ENCODE results near the gene BATF3.
"Not testable (repeated sequence)": the region's sequence is repeated elsewhere in the genome, so short reads cannot be mapped to it uniquely, and the experiment has no call there.

The BATF3 gene

DNA sequence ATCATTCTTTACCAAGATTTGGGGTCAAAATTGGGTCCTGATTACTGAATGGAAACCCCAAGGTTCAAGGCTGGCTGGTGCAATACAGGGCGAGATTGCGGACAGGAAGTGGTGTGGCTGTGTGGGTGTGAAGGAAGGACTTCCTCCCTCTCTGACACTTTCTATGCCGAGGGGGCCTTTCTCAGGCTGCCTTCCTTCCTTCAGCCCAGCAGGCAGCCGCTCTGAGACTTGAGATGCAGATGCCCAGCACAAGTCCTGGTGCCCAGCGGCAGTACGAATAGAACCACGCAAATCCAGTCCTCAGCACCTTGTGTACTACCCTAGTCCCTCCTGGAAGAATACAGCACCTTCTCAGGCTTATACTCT, 16.3 kb downstream of the BATF3 start:
- DNase-seq: peak in 1 of 2 donors; percentile 52

DNA sequence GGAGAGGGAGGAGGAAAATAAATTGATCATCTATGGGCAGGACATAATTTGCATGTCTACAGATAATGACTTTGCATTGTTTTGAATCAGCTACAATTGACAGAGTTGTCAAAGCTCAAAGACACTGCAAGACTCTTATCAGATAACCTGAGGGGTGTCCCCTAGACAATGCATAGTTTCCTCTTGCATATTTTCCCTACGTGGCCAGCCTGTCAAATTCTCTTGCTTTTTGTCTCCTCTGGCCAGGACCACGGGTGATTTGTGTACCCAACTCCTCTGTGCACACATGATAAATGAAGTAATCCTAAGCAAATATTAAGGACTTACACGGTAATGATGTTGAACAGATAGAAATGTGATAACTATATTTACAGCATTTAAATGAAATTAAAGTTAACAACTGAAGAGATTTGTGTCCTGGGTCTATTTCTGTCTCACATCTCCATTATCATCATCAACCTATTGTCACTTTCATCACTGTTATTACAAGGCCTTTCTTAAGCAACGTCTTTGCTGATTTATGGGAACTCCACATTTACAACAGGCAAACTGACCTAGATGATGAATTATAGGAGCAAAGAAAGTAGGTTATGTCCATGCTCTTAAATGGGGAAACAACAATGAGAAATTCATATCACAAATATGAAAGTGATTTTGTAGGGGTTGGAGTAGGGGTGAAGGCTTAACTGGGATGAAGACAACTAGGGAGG, 18.8 kb downstream of the BATF3 start:
- no peak for DNase-seq

DNA sequence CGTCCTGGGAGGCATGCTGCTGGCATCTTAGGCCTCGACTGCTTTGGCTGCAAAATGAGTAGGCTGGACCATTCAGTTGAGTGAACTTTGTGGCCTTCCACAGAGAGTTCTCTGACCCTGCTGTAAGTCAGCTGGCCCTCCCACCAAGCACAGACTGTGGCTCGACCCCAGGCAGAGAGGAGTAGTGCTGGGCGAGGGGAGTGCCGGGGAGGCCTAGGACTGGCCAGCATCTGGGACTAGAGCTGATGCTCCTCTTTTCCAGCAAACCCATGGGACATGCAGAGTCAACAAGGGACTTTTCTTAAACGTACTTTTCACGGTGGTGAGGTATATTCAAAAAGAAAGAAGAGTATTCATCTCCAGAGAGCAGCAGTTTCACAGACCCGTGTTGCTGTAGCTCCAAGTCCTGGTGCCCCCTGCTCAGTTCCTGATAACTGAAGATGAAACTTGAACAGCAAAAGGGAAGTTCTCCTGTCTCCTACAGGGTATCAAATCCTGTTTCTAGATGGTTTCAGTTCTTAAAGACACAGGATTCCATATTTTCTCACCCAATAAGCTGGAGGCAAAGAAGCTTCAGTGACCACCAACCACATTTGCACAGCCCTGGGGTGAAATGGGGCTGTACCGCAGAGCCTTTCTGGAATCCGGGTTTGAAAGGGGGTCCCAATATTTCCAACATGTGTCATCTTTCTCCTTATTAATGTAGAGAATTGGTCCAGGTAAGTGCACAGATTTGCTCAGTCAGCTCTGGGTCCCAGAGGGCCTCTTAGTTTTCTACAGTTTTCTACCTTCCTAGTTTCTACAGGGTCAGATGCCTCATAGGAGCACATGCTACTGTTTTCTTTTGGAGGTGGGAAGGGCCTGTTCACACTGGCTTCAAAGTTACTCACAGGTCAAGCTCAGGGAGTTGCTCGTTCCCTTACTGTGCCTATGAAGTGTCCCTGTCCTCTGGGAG, 20.9 kb downstream of the BATF3 start:
- no peak for DNase-seq

- DNase-seq: no peak
Measured at GRCh38 chr1:212677573-212677972, 22.1 kb downstream of the BATF3 start.

GRCh38 chr1:212677136-212677535, 22.5 kb downstream of the BATF3 start:
- DNase-seq: no peak

DNA sequence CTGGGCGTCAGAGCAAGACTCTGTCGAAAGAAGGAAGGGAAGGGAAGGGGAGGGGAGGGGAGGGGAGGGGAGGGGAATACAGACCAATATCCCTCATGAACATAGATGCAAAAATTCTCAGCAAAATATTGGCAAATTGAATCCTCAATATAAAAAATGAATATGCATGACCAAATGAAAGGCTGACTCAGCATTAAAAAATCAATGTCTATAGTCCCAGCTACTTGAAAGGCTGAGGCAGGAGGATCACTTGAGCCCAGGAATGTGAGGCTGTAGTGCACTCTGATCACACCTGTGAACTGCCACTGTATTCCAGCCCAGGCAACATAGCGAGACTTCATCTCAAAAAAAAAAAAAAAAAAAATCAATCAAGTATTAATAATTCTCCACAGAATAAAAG, 24.0 kb downstream of the BATF3 start:
- DNase-seq: no peak

DNA sequence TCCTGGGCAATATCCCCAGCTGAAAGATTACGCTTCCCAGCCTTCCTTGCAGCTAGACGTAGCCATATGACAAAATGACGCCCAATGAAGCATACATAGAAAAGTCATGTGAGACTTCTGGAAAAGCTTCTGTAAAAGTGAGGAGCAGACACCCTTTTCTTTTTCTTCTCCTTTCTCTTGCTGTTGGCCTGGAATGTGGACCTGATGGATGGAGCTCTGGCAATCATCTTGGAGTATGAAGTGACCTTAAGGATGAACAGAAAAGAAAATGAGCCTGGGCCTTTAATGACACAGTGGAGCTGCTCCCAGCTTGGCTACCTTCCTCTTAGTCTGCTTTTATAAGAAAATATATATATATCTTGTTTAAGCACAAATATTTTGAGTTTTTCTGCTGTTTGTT, 24.8 kb downstream of the BATF3 start:
- no peak for DNase-seq

- DNase-seq: no peak
Measured at GRCh38 chr1:212671342-212672031, 28.2 kb downstream of the BATF3 start.

DNA sequence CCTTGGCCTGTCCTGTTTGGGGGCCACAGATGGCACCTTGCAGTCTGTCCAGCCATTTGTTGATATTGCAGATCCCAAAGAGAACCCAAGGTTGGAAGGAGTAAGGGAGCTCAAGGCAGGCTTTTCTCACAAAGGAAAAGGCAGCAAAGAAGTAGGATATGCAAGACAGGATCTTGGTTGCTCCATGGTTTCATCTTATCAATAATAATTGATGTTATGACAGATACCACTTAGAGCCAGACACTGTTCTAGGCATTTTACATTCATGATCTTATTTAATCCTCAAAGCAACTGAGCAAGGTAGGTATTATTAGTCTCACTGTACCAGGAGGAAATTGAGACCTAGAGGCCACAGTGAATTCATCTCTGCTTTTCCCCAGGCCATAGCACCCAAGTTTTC, 28.8 kb downstream of the BATF3 start:
- no peak for DNase-seq

DNA sequence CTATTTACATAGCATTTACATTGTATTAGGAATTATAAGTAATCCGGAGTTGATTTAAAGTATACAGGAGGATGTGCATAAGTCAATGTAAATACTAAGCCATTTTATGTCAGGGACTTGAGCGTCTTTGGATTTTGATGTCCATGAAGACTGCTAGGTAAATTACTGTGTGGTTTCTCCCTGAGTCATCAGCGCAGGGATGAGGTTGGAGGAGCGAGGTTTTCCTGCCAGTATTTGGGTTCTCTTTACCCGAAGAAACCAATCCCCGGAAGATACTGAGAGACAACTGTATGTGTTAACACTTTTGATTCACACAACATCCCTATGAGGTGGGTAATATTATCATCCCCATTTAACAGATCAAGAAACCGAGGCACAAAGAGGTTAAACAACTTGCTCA, 29.3 kb downstream of the BATF3 start:
- no peak for DNase-seq

- no peak for DNase-seq
Measured at GRCh38 chr1:212669600-212669999, 30.0 kb downstream of the BATF3 start.

DNA sequence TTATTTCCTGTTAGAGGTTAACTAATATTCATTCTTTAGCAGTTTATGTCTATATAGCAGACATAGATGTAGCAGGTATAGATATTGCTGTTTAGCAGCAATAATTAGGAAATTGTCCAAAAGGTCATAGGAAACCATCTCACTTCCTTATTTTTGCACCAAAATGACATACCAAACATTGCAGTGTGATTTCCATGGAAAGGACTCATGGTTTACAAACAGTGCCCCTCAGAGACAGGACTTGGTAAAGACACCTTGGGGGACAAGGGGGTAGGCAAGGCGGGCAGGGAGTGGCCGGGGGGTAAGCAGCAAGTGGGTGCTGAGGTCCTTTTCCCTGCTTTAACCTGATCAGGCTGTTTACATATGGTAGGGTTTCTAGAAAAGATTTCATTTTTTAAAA, 30.5 kb downstream of the BATF3 start:
- no peak for DNase-seq

- no peak for DNase-seq
Measured at GRCh38 chr1:212668477-212668876, 31.2 kb downstream of the BATF3 start.

DNA sequence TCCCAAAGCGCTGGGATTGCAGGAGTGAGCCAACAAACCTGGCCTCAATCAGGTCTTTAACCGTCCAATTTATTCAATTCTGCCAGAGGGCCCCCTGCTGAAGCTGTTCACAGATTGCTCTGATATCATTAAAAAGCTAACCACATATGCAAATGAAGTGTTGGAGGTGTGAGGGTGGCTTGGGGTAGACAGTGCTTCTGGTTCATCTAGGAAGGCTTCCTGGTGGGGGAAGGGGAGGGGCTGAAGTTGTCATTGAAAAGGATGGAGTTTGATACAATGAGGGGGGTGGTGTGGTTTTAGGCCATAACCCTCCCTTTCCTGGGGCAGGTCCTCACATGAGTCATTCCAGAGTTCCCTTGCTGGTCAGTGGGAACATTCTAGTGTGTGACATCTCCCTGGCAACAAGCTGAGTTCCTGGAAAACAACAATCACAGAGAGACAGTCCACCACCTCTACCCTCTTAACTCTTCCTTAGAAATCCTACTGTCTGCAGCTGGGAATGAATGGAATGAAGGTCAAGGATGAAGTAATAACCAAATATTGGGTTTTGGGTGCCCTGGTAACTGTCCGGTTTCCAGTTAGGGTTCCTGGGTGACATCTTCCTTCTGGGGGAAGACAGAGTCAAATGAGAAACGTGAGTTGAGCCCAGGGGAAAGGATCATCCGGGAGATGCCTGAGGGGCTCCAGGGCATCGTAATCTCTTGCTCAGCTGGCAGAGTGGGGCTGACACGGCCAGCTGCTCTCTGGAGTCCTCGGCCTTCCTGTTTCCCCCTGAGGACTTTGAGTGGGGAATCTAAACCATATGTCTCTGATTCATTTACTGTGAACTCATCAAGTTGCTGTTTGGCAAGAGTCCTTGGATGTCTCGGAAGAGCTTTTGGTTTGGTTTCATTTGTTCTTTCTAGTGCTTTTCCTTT, 32.2 kb downstream of the BATF3 start:
- DNase-seq: no peak

GRCh38 chr1:212666116-212666775, 33.4 kb downstream of the BATF3 start:
- DNase-seq: no peak

GRCh38 chr1:212665241-212666115, 34.2 kb downstream of the BATF3 start:
- DNase-seq: peak; percentile 82 to 89

- no peak for DNase-seq
Measured at GRCh38 chr1:212664409-212665199, 35.0 kb downstream of the BATF3 start.

DNA sequence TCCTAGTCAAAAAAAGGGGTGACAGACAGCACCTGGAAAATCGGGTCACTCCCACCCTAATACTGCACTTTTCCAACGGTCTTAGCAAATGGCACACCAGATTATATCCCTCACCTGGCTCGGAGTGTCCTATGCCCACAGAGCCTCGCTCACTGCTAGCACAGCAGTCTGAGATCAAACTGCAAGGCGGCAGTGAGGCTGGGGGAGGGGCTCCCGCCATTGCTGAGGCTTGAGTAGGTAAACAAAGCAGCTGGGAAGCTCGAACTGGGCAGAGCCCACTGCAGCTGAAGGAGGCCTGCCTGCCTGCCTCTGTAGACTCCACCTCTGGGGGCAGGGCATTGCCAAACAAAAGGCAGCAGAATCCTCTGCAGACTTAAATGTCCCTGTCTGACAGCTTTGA, 41.4 kb downstream of the BATF3 start:
- DNase-seq: not testable (repeated sequence)

GRCh38 chr1:212656730-212657129, 42.9 kb downstream of the BATF3 start:
- DNase-seq: no peak
